Hematopoietic multipotent progenitor cell treated with erythropoietin and hydrocortisone succinate and interleukin-3 and kit ligand, for 15 days (in vitro differentiated cells): Measurements from ENCODE around the gene IZUMO4.
A peak's percentile ranks its signal among the peaks of the same experiment; 100 is the strongest.

ENCODE experiments used
- DNase-seq: peaks from one replicate; pipeline ENCODE4 v3.0.0-alpha.2; 2015; ENCODE audit warnings: low spot score

The IZUMO4 gene

GRCh38 chr19:2059422-2060201 lies 37.1 kb upstream of the IZUMO4 start:
- peak; percentile 58 for DNase-seq

- DNase-seq, result no peak
Observed at GRCh38 chr19:2060884-2061494, 35.7 kb upstream of the IZUMO4 start.

- DNase-seq, result peak; percentile 100
Observed at GRCh38 chr19:2061495-2062388, 35.0 kb upstream of the IZUMO4 start.

GRCh38 chr19:2062389-2062729 lies 34.4 kb upstream of the IZUMO4 start:
- no peak for DNase-seq

GRCh38 chr19:2062770-2063169 lies 33.9 kb upstream of the IZUMO4 start:
- DNase-seq, result no peak

- DNase-seq, result no peak
Observed at GRCh38 chr19:2063824-2064223, 32.9 kb upstream of the IZUMO4 start.

GRCh38 chr19:2064395-2064787 lies 32.3 kb upstream of the IZUMO4 start:
- no peak for DNase-seq

GRCh38 chr19:2064788-2065524 lies 31.8 kb upstream of the IZUMO4 start:
- no peak for DNase-seq

GRCh38 chr19:2070436-2070827 lies 26.3 kb upstream of the IZUMO4 start:
- DNase-seq, result no peak

GRCh38 chr19:2070986-2071673 lies 25.6 kb upstream of the IZUMO4 start:
- DNase-seq, result no peak

- DNase-seq, result no peak
Observed at GRCh38 chr19:2072757-2073551, 23.8 kb upstream of the IZUMO4 start.

- DNase-seq, result no peak
Observed at GRCh38 chr19:2076526-2076944, 20.2 kb upstream of the IZUMO4 start.

- no peak for DNase-seq
Observed at GRCh38 chr19:2077398-2077797, 19.3 kb upstream of the IZUMO4 start.

GRCh38 chr19:2077833-2078619 lies 18.7 kb upstream of the IZUMO4 start:
- DNase-seq, result no peak

GRCh38 chr19:2079076-2079864 lies 17.4 kb upstream of the IZUMO4 start:
- DNase-seq, result no peak

GRCh38 chr19:2079865-2080301 lies 16.8 kb upstream of the IZUMO4 start:
- DNase-seq, result no peak

GRCh38 chr19:2080336-2080988 lies 16.3 kb upstream of the IZUMO4 start:
- no peak for DNase-seq
